ENCODE data around the gene PTPN4.

The PTPN4 gene

GRCh38 chr2:119712571-119712970, 47.2 kb upstream of the PTPN4 start:
- Histone ChIP-seq H3K4me1 (ENCODE audit: low read length) (no peaks in the 10 kb centered on the region), H3K4me2 (ENCODE audit: low read length) (no peak overlapping the region), H3K9ac (ENCODE audit: low read length) (no peak overlapping the region), H3K27ac (ENCODE audit: low read length) (no peak overlapping the region), H3K9me3 (ENCODE audit: insufficient read depth, low read length) (no peaks in the 10 kb centered on the region), H2AFZ (ENCODE audit: low read depth, low read length) (no peak overlapping the region), H3K4me3 (ENCODE audit: low read length) (no peak overlapping the region), H3K27me3 (ENCODE audit: low read depth, low read length) (no peaks in the 10 kb centered on the region), H4K20me1 (ENCODE audit: insufficient read depth, low read length) (no peaks in the 10 kb centered on the region), H3K79me2 (ENCODE audit: low read length) (no peaks in the 10 kb centered on the region), H3K36me3 (replicated peaks; ENCODE audit: low read depth, low read length) (no peaks in the 10 kb centered on the region)
- TF ChIP-seq CTCF (IDR thresholded peaks at IDR 0.05; ENCODE audit: low read depth, low read length) = no peak

DNA sequence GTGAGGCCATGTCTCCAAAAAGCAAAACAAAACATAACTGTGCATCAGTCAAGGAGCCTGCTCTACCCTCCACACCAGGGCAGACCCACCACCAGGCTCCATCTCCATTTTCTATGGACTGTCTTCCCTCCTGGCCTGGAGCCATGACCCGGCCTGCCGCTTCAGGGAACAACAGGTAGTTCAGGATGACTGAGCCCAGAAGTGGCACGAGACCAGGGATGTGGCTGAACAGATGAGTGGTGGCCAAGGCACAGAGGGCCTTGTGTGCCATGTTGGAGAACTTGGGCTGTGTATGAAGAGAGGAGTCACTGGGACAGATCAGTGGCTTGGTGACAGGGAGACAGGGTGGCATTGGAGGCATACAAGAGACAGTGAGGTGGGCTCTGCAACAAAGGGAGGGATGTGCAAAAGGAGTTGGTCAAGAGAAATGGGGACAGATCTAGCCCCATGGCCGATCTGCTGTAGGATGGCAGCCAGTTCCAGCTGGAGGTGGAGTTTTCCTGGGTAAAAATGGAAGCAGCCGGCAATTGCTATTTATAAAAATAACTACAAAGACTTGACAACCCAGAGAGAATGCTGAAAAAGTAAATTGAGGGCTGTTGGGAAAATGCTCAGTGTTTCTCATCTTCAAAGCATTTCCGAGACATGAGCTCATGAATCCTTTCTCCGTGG, 45.8 kb upstream of the PTPN4 start:
- H3K9me3 ChIP-seq (ENCODE audit: insufficient read depth, low read length) = no peaks in the 10 kb centered on the region
- no peak overlapping the region for H3K4me2 ChIP-seq (ENCODE audit: low read length)

DNA sequence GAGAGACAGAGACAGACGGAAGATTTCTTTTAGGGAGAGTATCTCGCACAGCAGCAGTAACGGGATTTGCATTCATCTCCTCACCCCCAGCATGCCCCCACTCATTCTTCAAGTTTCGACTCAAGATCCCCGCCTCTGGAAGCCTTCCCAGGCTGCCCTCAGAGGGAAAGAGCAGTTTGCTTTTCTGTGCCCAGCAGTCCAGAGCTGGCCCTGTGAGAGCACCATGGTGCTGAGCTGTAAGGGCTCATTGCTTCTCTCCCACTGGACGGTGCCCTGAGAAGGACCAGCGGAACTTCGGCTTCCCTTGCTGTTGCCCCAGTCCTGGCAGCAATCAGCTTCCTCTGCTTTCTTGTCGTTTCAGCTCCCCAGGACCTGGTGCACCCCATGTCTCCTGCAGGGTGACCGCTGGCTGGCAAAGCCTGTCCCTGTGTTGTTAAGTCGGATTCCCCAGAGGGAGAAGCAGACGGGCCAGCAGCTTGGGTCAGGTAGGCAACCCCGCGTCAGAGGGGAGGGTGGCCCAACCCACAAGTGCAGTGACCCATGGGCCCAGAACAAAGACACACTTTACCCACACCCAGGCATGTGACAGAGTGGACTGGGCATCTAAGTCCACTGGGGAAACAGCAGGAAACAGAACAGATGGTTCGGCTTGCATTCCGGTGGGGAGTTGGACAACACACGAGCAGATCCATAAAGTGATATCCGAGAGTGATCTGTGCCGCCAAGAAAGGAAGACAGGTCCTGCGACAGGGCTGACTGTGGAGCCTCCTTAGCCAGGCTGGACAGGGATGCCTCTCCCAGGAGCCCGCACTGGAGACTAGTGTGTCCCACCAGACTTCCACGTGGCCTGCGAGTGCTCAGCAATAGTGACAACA, 44.1 kb upstream of the PTPN4 start:
- H3K4me3 ChIP-seq (ENCODE audit: low read length) = no peak overlapping the region
- no peaks in the 10 kb centered on the region for H3K79me2 ChIP-seq (ENCODE audit: low read length)
- no peak for TF ChIP-seq CTCF (IDR thresholded peaks at IDR 0.05; ENCODE audit: low read depth, low read length)
- TF ChIP-seq EZH2phosphoT487 (IDR thresholded peaks at IDR 0.05; ENCODE audit: low read depth) = no peak
- H3K27me3 ChIP-seq (ENCODE audit: low read depth, low read length) = no peaks in the 10 kb centered on the region
- peaks cover 14% of the 10 kb centered on the region for H3K4me1 ChIP-seq (ENCODE audit: low read length)
- H3K27ac ChIP-seq (ENCODE audit: low read length) = no peak overlapping the region
- no peaks in the 10 kb centered on the region for H3K36me3 ChIP-seq (replicated peaks; ENCODE audit: low read depth, low read length)
- H2AFZ ChIP-seq (ENCODE audit: low read depth, low read length) = no peak overlapping the region
- no peaks in the 10 kb centered on the region for H3K9me3 ChIP-seq (ENCODE audit: insufficient read depth, low read length)
- H3K9ac ChIP-seq (ENCODE audit: low read length) = no peak overlapping the region
- no peaks in the 10 kb centered on the region for H4K20me1 ChIP-seq (ENCODE audit: insufficient read depth, low read length)
- H3K4me2 ChIP-seq (ENCODE audit: low read length) = no peak overlapping the region

More for the DNA sequence above, 45.8 kb upstream of the PTPN4 start:
- H4K20me1 ChIP-seq (ENCODE audit: insufficient read depth, low read length) = no peaks in the 10 kb centered on the region
- H3K27me3 ChIP-seq (ENCODE audit: low read depth, low read length) = no peaks in the 10 kb centered on the region
- no peak overlapping the region for H3K4me3 ChIP-seq (ENCODE audit: low read length)
- no peak overlapping the region for H3K9ac ChIP-seq (ENCODE audit: low read length)
- peaks cover 12% of the 10 kb centered on the region for H3K4me1 ChIP-seq (ENCODE audit: low read length)
- H2AFZ ChIP-seq (ENCODE audit: low read depth, low read length) = no peak overlapping the region
- H3K27ac ChIP-seq (ENCODE audit: low read length) = no peak overlapping the region
- TF ChIP-seq CTCF (IDR thresholded peaks at IDR 0.05; ENCODE audit: low read depth, low read length) = no peak
- TF ChIP-seq EZH2phosphoT487 (IDR thresholded peaks at IDR 0.05; ENCODE audit: low read depth) = no peak
- H3K36me3 ChIP-seq (replicated peaks; ENCODE audit: low read depth, low read length) = no peaks in the 10 kb centered on the region
- no peaks in the 10 kb centered on the region for H3K79me2 ChIP-seq (ENCODE audit: low read length)

DNA sequence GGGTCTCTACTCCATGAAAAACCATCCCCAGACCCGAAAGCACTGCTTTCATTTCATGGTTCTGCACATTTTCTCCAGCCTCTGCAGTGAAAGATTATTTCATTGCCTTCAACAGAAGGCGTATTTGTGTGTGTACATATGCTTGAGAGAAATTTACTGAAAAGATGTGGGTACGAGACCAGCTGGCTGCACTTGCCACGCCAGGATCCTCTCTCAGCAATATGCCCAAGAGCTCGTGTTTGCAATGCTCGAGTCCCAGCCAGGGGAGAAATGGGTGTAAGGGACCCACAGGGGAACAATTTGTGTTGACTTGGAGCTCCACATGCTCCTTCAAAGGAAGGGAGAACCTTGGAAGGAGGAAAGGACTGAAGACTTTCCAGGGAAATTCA, 43.4 kb upstream of the PTPN4 start:
- H4K20me1 ChIP-seq (ENCODE audit: insufficient read depth, low read length) = no peaks in the 10 kb centered on the region
- H3K4me2 ChIP-seq (ENCODE audit: low read length) = no peak overlapping the region
- H3K27ac ChIP-seq (ENCODE audit: low read length) = no peak overlapping the region
- H3K9ac ChIP-seq (ENCODE audit: low read length) = no peak overlapping the region
- TF ChIP-seq CTCF (IDR thresholded peaks at IDR 0.05; ENCODE audit: low read depth, low read length) (no peak), EZH2phosphoT487 (IDR thresholded peaks at IDR 0.05; ENCODE audit: low read depth) (no peak)
- no peaks in the 10 kb centered on the region for H3K36me3 ChIP-seq (replicated peaks; ENCODE audit: low read depth, low read length)
- no peak overlapping the region for H2AFZ ChIP-seq (ENCODE audit: low read depth, low read length)
- H3K9me3 ChIP-seq (ENCODE audit: insufficient read depth, low read length) = no peaks in the 10 kb centered on the region
- H3K4me1 ChIP-seq (ENCODE audit: low read length) = peaks cover 14% of the 10 kb centered on the region
- H3K27me3 ChIP-seq (ENCODE audit: low read depth, low read length) = no peaks in the 10 kb centered on the region
- H3K4me3 ChIP-seq (ENCODE audit: low read length) = no peak overlapping the region
- H3K79me2 ChIP-seq (ENCODE audit: low read length) = no peaks in the 10 kb centered on the region

Data from OCI-LY3 (cell line).